Osteoblast (primary cell): Measurements from ENCODE around the gene EXOC4. TPM values are rescaled to one million over a fixed set of nuclear protein-coding genes. Genes with fewer than 3 reads are reported as not detected.
A peak's percentile ranks its signal among the peaks of the same experiment; 100 is the strongest.

Experiments used
- DNase-seq: peaks from one replicate; pipeline ENCODE4 v3.0.0; 2011; ENCODE audit warnings: low spot score, mixed read lengths; ENCODE audit not compliant: insufficient read length; ENCODE audit errors: missing footprints
- H2AFZ ChIP-seq: 2 replicates; pipeline ENCODE4 v1.6.0; 2011; ENCODE audit warnings: mild to moderate bottlenecking, low read length
- H3K27ac ChIP-seq: 2 replicates; pipeline ENCODE4 v1.5.1; 2011; ENCODE audit warnings: mild to moderate bottlenecking, low read depth, low read length, moderate library complexity
- H3K27me3 ChIP-seq: 2 replicates; pipeline ENCODE4 v1.6.0; 2012; ENCODE audit warnings: mild to moderate bottlenecking, control low read depth, inconsistent platforms, low read length, moderate library complexity; ENCODE audit not compliant: insufficient read depth
- H3K36me3 ChIP-seq: 2 replicates; pipeline ENCODE4 v1.5.1; 2011; ENCODE audit warnings: mild to moderate bottlenecking, low read length, control low read depth, moderate library complexity; ENCODE audit not compliant: insufficient read depth
- H3K4me1 ChIP-seq: 2 replicates; pipeline ENCODE4 v1.5.1; 2011; ENCODE audit warnings: mild to moderate bottlenecking, low read length, control low read depth, moderate library complexity; ENCODE audit not compliant: insufficient read depth
- H3K4me2 ChIP-seq: 2 replicates; pipeline ENCODE4 v1.6.0; 2011; ENCODE audit warnings: mild to moderate bottlenecking, low read length; ENCODE audit not compliant: insufficient read depth
- H3K4me3 ChIP-seq: fragments of 200-600 bp; sonication (generic); 3 replicates; pipeline ENCODE4 v1.5.1; 2012; ENCODE audit warnings: mild to moderate bottlenecking, low read length, inconsistent platforms; ENCODE audit not compliant: insufficient read depth
- H3K79me2 ChIP-seq: 2 replicates; pipeline ENCODE4 v1.6.0; 2012; ENCODE audit warnings: mild to moderate bottlenecking, low read length, control low read depth, inconsistent platforms; ENCODE audit not compliant: insufficient read depth
- H3K9me3 ChIP-seq: 2 replicates; pipeline ENCODE4 v1.5.1; 2011; ENCODE audit warnings: low read depth, low read length, control low read depth
- H4K20me1 ChIP-seq: 2 replicates; pipeline ENCODE4 v1.6.0; 2012; ENCODE audit warnings: mild to moderate bottlenecking, low read length, control low read depth; ENCODE audit not compliant: insufficient read depth
- total RNA-seq: library from RNA; depleted of rRNA; stranded (reverse); fragments of >200 nt; gene quantifications from 2 replicates; pipeline ENCODE4 v1.2.3, GENCODE V29; 2012
- TF ChIP-seq, protein P1 (sequence below): IDR thresholded peaks from 2 replicates; pipeline ENCODE4 v1.5.1; 2011; ENCODE audit warnings: mild to moderate bottlenecking, low read depth, low read length, moderate library complexity; ENCODE audit errors: extremely low read depth

The EXOC4 gene
- total RNA-seq, 1 donor, result 134 TPM

DNA sequence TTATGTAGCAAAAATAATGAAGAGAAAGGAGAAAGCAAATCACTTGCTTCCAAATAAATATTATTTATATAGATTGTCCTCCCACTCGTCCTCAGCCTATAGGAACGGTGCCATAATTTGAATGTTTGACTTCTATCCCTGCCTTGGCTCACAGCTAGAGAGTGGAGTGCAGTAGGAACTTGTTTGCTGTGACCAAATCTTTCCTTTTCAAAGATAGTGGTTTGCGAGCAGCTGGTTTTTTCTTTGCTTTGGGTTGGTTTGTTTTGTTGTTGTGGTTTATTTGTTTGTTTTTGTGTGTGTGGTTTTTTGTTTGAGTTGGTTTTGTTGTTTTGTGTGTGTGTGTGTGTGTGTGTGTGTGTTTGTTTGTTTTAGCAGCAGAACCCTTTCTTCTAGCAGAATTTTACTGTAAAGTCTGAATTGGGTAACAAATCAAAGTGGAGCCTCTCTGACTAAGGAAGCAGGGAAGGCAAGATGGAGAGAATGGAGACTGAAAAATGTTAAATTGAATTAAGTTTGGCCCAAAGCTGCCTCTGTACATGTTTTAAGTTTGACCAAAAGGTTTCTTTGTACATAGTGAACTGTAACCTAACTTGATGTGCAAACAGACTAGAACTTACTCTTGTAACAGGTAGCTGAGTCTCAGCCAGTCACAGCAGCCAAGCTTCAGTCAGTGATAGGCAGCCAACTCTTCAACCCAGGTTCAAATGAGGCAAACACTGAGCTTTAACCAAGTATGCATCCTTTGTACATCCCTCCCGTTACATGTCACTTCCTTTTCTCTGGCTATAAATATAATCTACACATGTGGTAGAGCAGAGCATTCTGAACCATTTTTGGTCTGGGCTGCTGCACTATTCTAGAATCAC, 724.8 kb downstream of the EXOC4 start:
- no peaks in the 10 kb centered on the region for H4K20me1 ChIP-seq
- H3K27me3 ChIP-seq, result no peaks in the 10 kb centered on the region
- no peak for DNase-seq
- H3K79me2 ChIP-seq, result no peaks in the 10 kb centered on the region
- no peak overlapping the region for H2AFZ ChIP-seq
- no peaks in the 10 kb centered on the region for H3K4me1 ChIP-seq
- no peaks in the 10 kb centered on the region for H3K36me3 ChIP-seq
- H3K27ac ChIP-seq, result no peak overlapping the region
- H3K4me3 ChIP-seq, result no peak overlapping the region
- TF ChIP-seq, protein P1, sequence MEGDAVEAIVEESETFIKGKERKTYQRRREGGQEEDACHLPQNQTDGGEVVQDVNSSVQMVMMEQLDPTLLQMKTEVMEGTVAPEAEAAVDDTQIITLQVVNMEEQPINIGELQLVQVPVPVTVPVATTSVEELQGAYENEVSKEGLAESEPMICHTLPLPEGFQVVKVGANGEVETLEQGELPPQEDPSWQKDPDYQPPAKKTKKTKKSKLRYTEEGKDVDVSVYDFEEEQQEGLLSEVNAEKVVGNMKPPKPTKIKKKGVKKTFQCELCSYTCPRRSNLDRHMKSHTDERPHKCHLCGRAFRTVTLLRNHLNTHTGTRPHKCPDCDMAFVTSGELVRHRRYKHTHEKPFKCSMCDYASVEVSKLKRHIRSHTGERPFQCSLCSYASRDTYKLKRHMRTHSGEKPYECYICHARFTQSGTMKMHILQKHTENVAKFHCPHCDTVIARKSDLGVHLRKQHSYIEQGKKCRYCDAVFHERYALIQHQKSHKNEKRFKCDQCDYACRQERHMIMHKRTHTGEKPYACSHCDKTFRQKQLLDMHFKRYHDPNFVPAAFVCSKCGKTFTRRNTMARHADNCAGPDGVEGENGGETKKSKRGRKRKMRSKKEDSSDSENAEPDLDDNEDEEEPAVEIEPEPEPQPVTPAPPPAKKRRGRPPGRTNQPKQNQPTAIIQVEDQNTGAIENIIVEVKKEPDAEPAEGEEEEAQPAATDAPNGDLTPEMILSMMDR, result no peak
- no peak overlapping the region for H3K4me2 ChIP-seq
- no peaks in the 10 kb centered on the region for H3K9me3 ChIP-seq

DNA sequence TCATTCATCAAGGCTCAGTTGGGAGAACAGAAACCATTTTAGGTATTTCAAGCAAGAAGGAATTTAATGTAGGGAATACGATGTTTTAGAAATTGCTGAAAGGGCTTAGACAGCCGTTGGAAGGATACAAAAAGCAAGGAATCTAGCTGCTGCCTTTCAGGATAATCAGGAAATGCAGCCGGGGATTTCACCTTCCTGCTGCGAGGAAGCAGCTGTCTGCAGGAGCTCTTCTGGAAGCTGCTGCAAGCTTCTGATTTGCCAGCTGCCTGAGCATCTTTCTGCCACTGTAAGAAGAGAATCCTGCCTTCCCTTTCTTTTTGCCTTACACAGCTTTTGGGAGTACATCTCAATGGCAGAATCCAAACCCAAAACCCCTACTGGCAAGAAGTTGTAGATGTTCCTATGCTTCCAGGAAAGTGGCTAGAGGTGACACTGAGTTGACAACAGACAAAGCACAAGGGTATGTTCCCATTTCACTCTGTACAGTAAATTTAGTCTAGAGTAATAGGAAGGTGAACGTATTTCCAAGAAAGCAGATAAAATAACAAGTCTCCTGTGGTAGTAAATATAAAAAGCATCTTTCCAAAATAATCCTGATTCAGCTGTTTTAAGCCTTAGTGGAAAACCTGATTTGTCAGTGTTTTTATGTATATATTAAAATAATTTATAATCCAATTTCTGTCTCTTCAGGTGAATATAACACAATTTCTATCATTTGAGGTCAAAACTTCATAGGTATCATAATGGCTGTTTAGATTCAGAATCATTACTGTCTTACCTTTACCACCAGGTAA, 725.8 kb downstream of the EXOC4 start:
- TF ChIP-seq, protein P1, result no peak
- H3K79me2 ChIP-seq, result no peaks in the 10 kb centered on the region
- DNase-seq, result peak; percentile 1

DNA sequence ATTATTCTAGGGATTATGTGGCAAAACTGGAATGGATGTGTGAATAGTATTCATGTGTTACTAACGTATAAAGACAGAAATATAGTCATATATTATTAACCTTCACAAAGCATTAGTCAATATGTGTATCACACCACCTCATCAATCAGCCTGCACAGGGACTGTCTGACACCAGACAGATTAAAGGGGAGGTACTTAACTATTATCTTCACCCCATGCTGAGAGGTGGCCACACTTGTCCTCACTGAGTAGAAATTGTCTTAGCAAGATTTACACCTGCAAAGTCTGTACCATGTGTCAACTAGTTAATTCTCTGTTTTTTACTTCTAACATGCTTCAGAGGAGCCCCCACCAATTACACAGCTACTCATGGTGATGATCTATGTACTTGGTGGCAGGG, 727.9 kb downstream of the EXOC4 start:
- Histone ChIP-seq H3K27ac (no peak overlapping the region), H3K4me2 (no peak overlapping the region), H3K4me1 (no peaks in the 10 kb centered on the region), H2AFZ (no peak overlapping the region), H3K9me3 (no peaks in the 10 kb centered on the region), H3K27me3 (no peaks in the 10 kb centered on the region), H3K36me3 (no peaks in the 10 kb centered on the region), H3K79me2 (no peaks in the 10 kb centered on the region), H4K20me1 (no peaks in the 10 kb centered on the region), H3K4me3 (no peak overlapping the region)
- DNase-seq, result peak; percentile 36
- TF ChIP-seq, protein P1, result no peak

More for the DNA sequence above, 725.8 kb downstream of the EXOC4 start:
- Histone ChIP-seq H3K4me3 (no peak overlapping the region), H3K9me3 (no peaks in the 10 kb centered on the region), H3K27me3 (no peaks in the 10 kb centered on the region), H2AFZ (no peak overlapping the region), H3K36me3 (no peaks in the 10 kb centered on the region), H3K27ac (no peak overlapping the region), H3K4me1 (no peaks in the 10 kb centered on the region), H4K20me1 (no peaks in the 10 kb centered on the region), H3K4me2 (no peak overlapping the region)
